NCI-H2171 treated with DMSO at 0.1 percent for 48 hours (cell line): ENCODE results near the gene CCBE1.

Experiments
- DNase-seq: peaks from one replicate; lab custom pipeline; 2025; lab: John Stamatoyannopoulos, UW

CCBE1 gene

GRCh38 chr18:59569390-59569791 is 127.8 kb downstream of the CCBE1 start:
- peak; percentile 75 for DNase-seq

GRCh38 chr18:59567431-59567830 is 129.8 kb downstream of the CCBE1 start:
- DNase-seq: no peak

GRCh38 chr18:59566533-59566971 is 130.7 kb downstream of the CCBE1 start:
- no peak for DNase-seq

GRCh38 chr18:59565957-59566356 is 131.3 kb downstream of the CCBE1 start:
- DNase-seq: no peak

GRCh38 chr18:59564561-59564960 is 132.7 kb downstream of the CCBE1 start:
- no peak for DNase-seq

- DNase-seq: no peak
Measured at GRCh38 chr18:59563176-59563785, 133.9 kb downstream of the CCBE1 start.

- DNase-seq: no peak
Measured at GRCh38 chr18:59562751-59563150, 134.5 kb downstream of the CCBE1 start.

GRCh38 chr18:59561612-59562011 is 135.6 kb downstream of the CCBE1 start:
- no peak for DNase-seq

- peak; percentile 34 for DNase-seq
Measured at GRCh38 chr18:59560556-59560955, 136.7 kb downstream of the CCBE1 start.

- no peak for DNase-seq
Measured at GRCh38 chr18:59559528-59559927, 137.7 kb downstream of the CCBE1 start.

GRCh38 chr18:59555995-59556659 is 141.1 kb downstream of the CCBE1 start:
- no peak for DNase-seq

GRCh38 chr18:59554796-59555335 is 142.4 kb downstream of the CCBE1 start:
- DNase-seq: peak; percentile 83

- peak; percentile 47 for DNase-seq
Measured at GRCh38 chr18:59553273-59553870, 143.9 kb downstream of the CCBE1 start.

- DNase-seq: no peak
Measured at GRCh38 chr18:59551902-59552635, 145.2 kb downstream of the CCBE1 start.

GRCh38 chr18:59550174-59550516 is 147.1 kb downstream of the CCBE1 start:
- no peak for DNase-seq

GRCh38 chr18:59549503-59550173 is 147.6 kb downstream of the CCBE1 start:
- DNase-seq: peak; percentile 67

GRCh38 chr18:59547581-59548182 is 149.5 kb downstream of the CCBE1 start:
- peak; percentile 53 for DNase-seq

GRCh38 chr18:59546188-59546587 is 151.0 kb downstream of the CCBE1 start:
- no peak for DNase-seq

GRCh38 chr18:59540780-59541179 is 156.4 kb downstream of the CCBE1 start:
- peak; percentile 39 for DNase-seq

- DNase-seq: peak; percentile 39
Measured at GRCh38 chr18:59540346-59540745, 156.9 kb downstream of the CCBE1 start.

GRCh38 chr18:59539108-59539507 is 158.1 kb downstream of the CCBE1 start:
- no peak for DNase-seq

- no peak for DNase-seq
Measured at GRCh38 chr18:59537579-59537978, 159.6 kb downstream of the CCBE1 start.
